Endothelial cell (in vitro differentiated cells): ENCODE results near the gene RBPJ. TPM values are rescaled to one million over a fixed set of nuclear protein-coding genes. Genes with fewer than 3 reads are reported as not detected.

Experiments used
- DNase-seq: peaks from one replicate; pipeline ENCODE4 v3.0.0; 2021; ENCODE audit warnings: low spot score
- H3K27ac Mint-ChIP-seq: one replicate; pipeline ENCODE4 v1.8.0; 2021; ENCODE audit warnings: mixed read lengths, inconsistent platforms; ENCODE audit not compliant: unreplicated experiment
- H3K27me3 Mint-ChIP-seq: one replicate; pipeline ENCODE4 v1.8.0; 2021; ENCODE audit warnings: mild to moderate bottlenecking, moderate library complexity, mixed read lengths, inconsistent platforms; ENCODE audit not compliant: unreplicated experiment
- H3K36me3 Mint-ChIP-seq: one replicate; pipeline ENCODE4 v1.8.0; 2021; ENCODE audit warnings: mild to moderate bottlenecking, low read depth, mixed read lengths, inconsistent platforms; ENCODE audit not compliant: unreplicated experiment
- H3K4me1 Mint-ChIP-seq: one replicate; pipeline ENCODE4 v1.8.0; 2021; ENCODE audit warnings: mild to moderate bottlenecking, mixed read lengths, inconsistent platforms; ENCODE audit not compliant: unreplicated experiment
- H3K4me3 Mint-ChIP-seq: one replicate; pipeline ENCODE4 v1.8.0; 2021; ENCODE audit warnings: mild to moderate bottlenecking, mixed read lengths, inconsistent platforms; ENCODE audit not compliant: unreplicated experiment
- H3K9me3 Mint-ChIP-seq: one replicate; pipeline ENCODE4 v1.8.0; 2021; ENCODE audit warnings: mixed read lengths, inconsistent platforms; ENCODE audit not compliant: unreplicated experiment
- CTCF ChIP-seq: fragments of 200-600 bp; sonication (generic); IDR thresholded peaks from one replicate; pipeline ENCODE4 v1.5.0; 2021; ENCODE audit warnings: antibody characterized with exemption; ENCODE audit not compliant: unreplicated experiment
- total RNA-seq: library from RNA; stranded (reverse); fragmentation: NEBNext Ultra II Directional; extraction: Animal tissue kit (Norgen Biotek cat#: 25700); gene quantifications from one replicate; pipeline ENCODE4 v1.2.1, GENCODE V29; 2021; ENCODE audit not compliant: unreplicated experiment

Gene RBPJ
- total RNA-seq, 1 donor from 2014 or later: 47.9 TPM

DNA sequence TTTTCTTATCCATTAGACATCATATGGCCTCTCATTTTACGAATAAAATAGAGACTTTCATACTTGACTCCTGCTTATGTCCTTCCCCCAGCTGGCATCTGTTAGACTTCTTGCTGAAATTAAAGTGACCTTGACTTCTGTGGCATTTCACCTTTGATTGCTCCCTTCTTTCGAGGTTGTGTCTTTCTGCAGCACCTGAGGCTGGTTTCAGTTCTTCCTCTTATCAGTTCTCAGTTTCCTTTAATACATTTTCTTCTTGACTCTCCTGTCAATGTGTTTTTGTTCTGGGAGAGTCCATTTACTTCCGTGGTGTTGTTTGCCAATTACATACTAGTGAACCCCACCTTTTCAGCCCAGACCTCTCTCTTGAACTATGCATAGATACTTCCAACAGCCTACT, 81.6 kb downstream of the RBPJ start:
- H3K27me3 Mint-ChIP-seq: no peaks in the 10 kb centered on the region
- peaks cover 17% of the 10 kb centered on the region for H3K36me3 Mint-ChIP-seq
- H3K4me1 Mint-ChIP-seq: peaks cover 2% of the 10 kb centered on the region
- no peaks in the 10 kb centered on the region for H3K9me3 Mint-ChIP-seq
- TF ChIP-seq CTCF: no peak
- no peak for DNase-seq
- H3K4me3 Mint-ChIP-seq: no peak overlapping the region
- H3K27ac Mint-ChIP-seq: no peak overlapping the region

GRCh38 chr4:26404743-26405206, 84.0 kb downstream of the RBPJ start:
- Mint-ChIP-seq H3K4me1 (peaks cover 2% of the 10 kb centered on the region), H3K27ac (no peak overlapping the region), H3K9me3 (no peaks in the 10 kb centered on the region), H3K36me3 (peaks cover 19% of the 10 kb centered on the region), H3K27me3 (no peaks in the 10 kb centered on the region), H3K4me3 (no peak overlapping the region)
- no peak for DNase-seq
- TF ChIP-seq CTCF: no peak

GRCh38 chr4:26406346-26406975, 85.6 kb downstream of the RBPJ start:
- H3K27me3 Mint-ChIP-seq: no peaks in the 10 kb centered on the region
- peak overlapping the region; percentile 72 for H3K4me3 Mint-ChIP-seq
- no peak for TF ChIP-seq CTCF
- no peak overlapping the region for H3K27ac Mint-ChIP-seq
- no peaks in the 10 kb centered on the region for H3K9me3 Mint-ChIP-seq
- H3K36me3 Mint-ChIP-seq: peaks cover 19% of the 10 kb centered on the region
- no peak for DNase-seq
- peaks cover 2% of the 10 kb centered on the region for H3K4me1 Mint-ChIP-seq

GRCh38 chr4:26407476-26407875, 86.7 kb downstream of the RBPJ start:
- no peaks in the 10 kb centered on the region for H3K9me3 Mint-ChIP-seq
- no peak for DNase-seq
- no peaks in the 10 kb centered on the region for H3K27me3 Mint-ChIP-seq
- H3K4me1 Mint-ChIP-seq: peaks cover 2% of the 10 kb centered on the region
- no peak overlapping the region for H3K4me3 Mint-ChIP-seq
- peaks cover 19% of the 10 kb centered on the region for H3K36me3 Mint-ChIP-seq
- no peak overlapping the region for H3K27ac Mint-ChIP-seq
- TF ChIP-seq CTCF: no peak

GRCh38 chr4:26410385-26411293, 89.8 kb downstream of the RBPJ start:
- Mint-ChIP-seq H3K27ac (no peak overlapping the region), H3K36me3 (peaks cover 19% of the 10 kb centered on the region), H3K27me3 (no peaks in the 10 kb centered on the region), H3K9me3 (no peaks in the 10 kb centered on the region), H3K4me3 (no peak overlapping the region), H3K4me1 (no peaks in the 10 kb centered on the region)
- peak; percentile 61 for TF ChIP-seq CTCF
- peak; percentile 55 for DNase-seq
